GM21737 (cell line): ENCODE results near the gene LTBP2.

Experiments used
- ATAC-seq: cut with Tn5 transposase; IDR thresholded peaks from one replicate; pipeline ENCODE4 v1.9.1; 2021; ENCODE audit warnings: mild to moderate bottlenecking, moderate library complexity; ENCODE audit not compliant: unreplicated experiment

LTBP2 gene

GRCh38 chr14:74574706-74575105 is 37.3 kb downstream of the LTBP2 start:
- no peak for ATAC-seq

GRCh38 chr14:74574090-74574433 is 38.0 kb downstream of the LTBP2 start:
- ATAC-seq = no peak

GRCh38 chr14:74573421-74574089 is 38.5 kb downstream of the LTBP2 start:
- no peak for ATAC-seq

GRCh38 chr14:74572726-74573301 is 39.2 kb downstream of the LTBP2 start:
- no peak for ATAC-seq

GRCh38 chr14:74571901-74572725 is 39.9 kb downstream of the LTBP2 start:
- ATAC-seq = no peak

- ATAC-seq = no peak
Measured at GRCh38 chr14:74571441-74571841, 40.6 kb downstream of the LTBP2 start.

- no peak for ATAC-seq
Measured at GRCh38 chr14:74570696-74571095, 41.3 kb downstream of the LTBP2 start.

GRCh38 chr14:74569806-74570591 is 42.0 kb downstream of the LTBP2 start:
- no peak for ATAC-seq

- ATAC-seq = no peak
Measured at GRCh38 chr14:74569387-74569786, 42.6 kb downstream of the LTBP2 start.

- ATAC-seq = no peak
Measured at GRCh38 chr14:74568911-74569310, 43.1 kb downstream of the LTBP2 start.

GRCh38 chr14:74568380-74568649 is 43.7 kb downstream of the LTBP2 start:
- no peak for ATAC-seq

GRCh38 chr14:74567646-74568379 is 44.2 kb downstream of the LTBP2 start:
- no peak for ATAC-seq

GRCh38 chr14:74567219-74567618 is 44.8 kb downstream of the LTBP2 start:
- ATAC-seq = no peak

GRCh38 chr14:74566174-74567141 is 45.6 kb downstream of the LTBP2 start:
- no peak for ATAC-seq

GRCh38 chr14:74563586-74564159 is 48.4 kb downstream of the LTBP2 start:
- ATAC-seq = no peak

GRCh38 chr14:74563233-74563585 is 48.8 kb downstream of the LTBP2 start:
- no peak for ATAC-seq

GRCh38 chr14:74562515-74563232 is 49.4 kb downstream of the LTBP2 start:
- no peak for ATAC-seq

GRCh38 chr14:74558655-74559054 is 53.4 kb downstream of the LTBP2 start:
- ATAC-seq = no peak

- no peak for ATAC-seq
Measured at GRCh38 chr14:74557691-74558090, 54.3 kb downstream of the LTBP2 start.
